ENCODE results near the gene ITGB1BP1. TPM values are rescaled to one million over a fixed set of nuclear protein-coding genes. Genes with fewer than 3 reads are reported as not detected.

ITGB1BP1 gene
- total RNA-seq, 1 experiment from 2014 or later, result 153 TPM

- CTCF ChIA-PET, result no interaction called here
- no peaks in the 10 kb centered on the region for H3K4me1 ChIP-seq (ENCODE audit: control insufficient read depth, insufficient read depth, low read length)
- DNase-seq (ENCODE audit: low read depth, low spot score) (no peak), ATAC-seq (no peak)
- no TSS peak for BruUV-seq (replicated peaks)
- POLR2A ChIA-PET, result no interaction called here
- H3K9me3 ChIP-seq (ENCODE audit: control insufficient read depth, insufficient read depth, low read depth, low read length), result no peaks in the 10 kb centered on the region
- H3K27me3 ChIP-seq (ENCODE audit: control insufficient read depth, insufficient read depth, low read length), result no peaks in the 10 kb centered on the region
- H3K36me3 ChIP-seq (ENCODE audit: control insufficient read depth, insufficient read depth, low read length), result peaks cover 8% of the 10 kb centered on the region
- no peak overlapping the region for H3K4me3 ChIP-seq (ENCODE audit: low read depth in 2 of 2, low read length in 2 of 2)
- no peak overlapping the region for H3K27ac ChIP-seq (ENCODE audit: low read length)
- TF ChIP-seq POLR2AphosphoS5 (IDR thresholded peaks at IDR 0.05; ENCODE audit: low read depth, low read length), result no peak
- no peak for TF ChIP-seq CTCF (IDR thresholded peaks at IDR 0.05)
- TF ChIP-seq SIN3A (IDR thresholded peaks at IDR 0.05; ENCODE audit: borderline replicate concordance, insufficient read depth, low read depth, low read length), result no peak
- TF ChIP-seq TCF7L2 (IDR thresholded peaks at IDR 0.05; ENCODE audit: low read depth, low read length), result no peak
- intact Hi-C loops (cut with micrococcal nuclease; ENCODE audit: unreplicated experiment) (no loop called here), in situ Hi-C loops (cut with HindIII; ENCODE audit: low pct_unique_long_range_greater_than_20kb, low sequenced_read_pairs) (no loop called here)
Measured at GRCh38 chr2:9461079-9461478, 37.8 kb upstream of the ITGB1BP1 start.

GRCh38 chr2:9460441-9461017 lies 37.2 kb upstream of the ITGB1BP1 start:
- no peak overlapping the region for H3K27ac ChIP-seq (ENCODE audit: low read length)

More at GRCh38 chr2:9460441-9461017, 37.2 kb upstream of the ITGB1BP1 start:
- ChIA-PET POLR2A (no interaction called here), CTCF (no interaction called here)
- in situ Hi-C loops (cut with HindIII; ENCODE audit: low pct_unique_long_range_greater_than_20kb, low sequenced_read_pairs) (no loop called here), intact Hi-C loops (cut with micrococcal nuclease; ENCODE audit: unreplicated experiment) (no loop called here)
- Histone ChIP-seq H3K36me3 (ENCODE audit: control insufficient read depth, insufficient read depth, low read length) (peaks cover 8% of the 10 kb centered on the region), H3K9me3 (ENCODE audit: control insufficient read depth, insufficient read depth, low read depth, low read length) (no peaks in the 10 kb centered on the region), H3K4me1 (ENCODE audit: control insufficient read depth, insufficient read depth, low read length) (no peaks in the 10 kb centered on the region), H3K4me3 (ENCODE audit: low read depth in 2 of 2, low read length in 2 of 2) (no peak overlapping the region), H3K27me3 (ENCODE audit: control insufficient read depth, insufficient read depth, low read length) (no peaks in the 10 kb centered on the region)
- no peak for TF ChIP-seq CTCF (IDR thresholded peaks at IDR 0.05)
- no peak for TF ChIP-seq POLR2AphosphoS5 (IDR thresholded peaks at IDR 0.05; ENCODE audit: low read depth, low read length)
- TF ChIP-seq, protein P1, sequence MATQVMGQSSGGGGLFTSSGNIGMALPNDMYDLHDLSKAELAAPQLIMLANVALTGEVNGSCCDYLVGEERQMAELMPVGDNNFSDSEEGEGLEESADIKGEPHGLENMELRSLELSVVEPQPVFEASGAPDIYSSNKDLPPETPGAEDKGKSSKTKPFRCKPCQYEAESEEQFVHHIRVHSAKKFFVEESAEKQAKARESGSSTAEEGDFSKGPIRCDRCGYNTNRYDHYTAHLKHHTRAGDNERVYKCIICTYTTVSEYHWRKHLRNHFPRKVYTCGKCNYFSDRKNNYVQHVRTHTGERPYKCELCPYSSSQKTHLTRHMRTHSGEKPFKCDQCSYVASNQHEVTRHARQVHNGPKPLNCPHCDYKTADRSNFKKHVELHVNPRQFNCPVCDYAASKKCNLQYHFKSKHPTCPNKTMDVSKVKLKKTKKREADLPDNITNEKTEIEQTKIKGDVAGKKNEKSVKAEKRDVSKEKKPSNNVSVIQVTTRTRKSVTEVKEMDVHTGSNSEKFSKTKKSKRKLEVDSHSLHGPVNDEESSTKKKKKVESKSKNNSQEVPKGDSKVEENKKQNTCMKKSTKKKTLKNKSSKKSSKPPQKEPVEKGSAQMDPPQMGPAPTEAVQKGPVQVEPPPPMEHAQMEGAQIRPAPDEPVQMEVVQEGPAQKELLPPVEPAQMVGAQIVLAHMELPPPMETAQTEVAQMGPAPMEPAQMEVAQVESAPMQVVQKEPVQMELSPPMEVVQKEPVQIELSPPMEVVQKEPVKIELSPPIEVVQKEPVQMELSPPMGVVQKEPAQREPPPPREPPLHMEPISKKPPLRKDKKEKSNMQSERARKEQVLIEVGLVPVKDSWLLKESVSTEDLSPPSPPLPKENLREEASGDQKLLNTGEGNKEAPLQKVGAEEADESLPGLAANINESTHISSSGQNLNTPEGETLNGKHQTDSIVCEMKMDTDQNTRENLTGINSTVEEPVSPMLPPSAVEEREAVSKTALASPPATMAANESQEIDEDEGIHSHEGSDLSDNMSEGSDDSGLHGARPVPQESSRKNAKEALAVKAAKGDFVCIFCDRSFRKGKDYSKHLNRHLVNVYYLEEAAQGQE (IDR thresholded peaks at IDR 0.05; ENCODE audit: insufficient read depth in 1 of 2, low read depth in 2 of 2, low read length in 1 of 2), result no peak
- TF ChIP-seq SIN3A (IDR thresholded peaks at IDR 0.05; ENCODE audit: borderline replicate concordance, insufficient read depth, low read depth, low read length), result no peak
- no peak for TF ChIP-seq TCF7L2 (IDR thresholded peaks at IDR 0.05; ENCODE audit: low read depth, low read length)
- DNase-seq (ENCODE audit: low read depth, low spot score) (no peak), ATAC-seq (no peak)
- BruUV-seq (replicated peaks), result no TSS peak

Data from Panc1 (cell line).